Activated T-cell treated with anti-CD3 and anti-CD28 coated beads for 48 hours (primary cell): Measurements from ENCODE around the gene EIF2B2.

Experiments used
- DNase-seq: peaks from one replicate; pipeline ENCODE4 v3.0.0-alpha.2; 2020; ENCODE audit warnings: low read depth

The EIF2B2 gene

DNA sequence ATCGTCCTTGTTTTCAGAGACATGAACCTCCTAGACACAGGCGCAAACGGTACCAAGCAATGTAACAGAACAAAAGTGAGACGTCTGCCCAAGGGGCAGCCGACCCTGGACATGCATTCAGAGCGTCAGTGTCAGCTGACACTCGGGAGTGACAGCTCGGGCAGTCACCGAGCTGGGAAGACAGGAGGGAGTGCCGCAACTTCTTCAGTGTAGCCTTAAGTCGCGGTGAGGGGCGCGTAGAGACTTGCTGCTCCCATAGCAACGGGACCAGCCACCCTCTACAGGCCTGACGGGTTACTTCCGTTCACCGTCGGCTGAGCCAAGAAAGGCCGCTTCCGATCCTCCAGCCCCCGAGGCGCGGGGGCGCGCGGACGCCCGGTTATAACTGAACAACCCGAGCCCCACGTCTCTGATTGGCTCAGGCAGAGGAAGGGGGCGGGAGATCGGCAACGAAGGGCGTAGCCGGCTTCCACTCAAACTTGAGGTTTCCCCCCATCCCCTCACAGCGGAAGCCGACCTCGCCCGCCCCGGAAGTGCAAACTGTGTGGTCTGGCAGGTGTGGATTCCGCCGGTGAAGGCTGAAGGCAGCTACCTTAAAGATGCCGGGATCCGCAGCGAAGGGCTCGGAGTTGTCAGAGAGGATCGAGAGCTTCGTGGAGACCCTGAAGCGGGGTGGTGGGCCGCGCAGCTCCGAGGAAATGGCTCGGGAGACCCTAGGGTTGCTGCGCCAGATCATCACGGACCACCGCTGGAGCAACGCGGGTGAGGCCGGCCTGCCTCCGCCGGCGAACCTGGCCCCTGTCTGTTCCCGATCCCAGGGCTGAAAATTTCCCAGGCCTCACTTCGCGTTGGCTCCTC lies at the start of gene EIF2B2:
Gene EIF2B2 (plus strand): TSS at position 530 of the 858 bp plus-strand sequence. CDS start 70 bp downstream, at position 600.
- peak; percentile 99 for DNase-seq

DNA sequence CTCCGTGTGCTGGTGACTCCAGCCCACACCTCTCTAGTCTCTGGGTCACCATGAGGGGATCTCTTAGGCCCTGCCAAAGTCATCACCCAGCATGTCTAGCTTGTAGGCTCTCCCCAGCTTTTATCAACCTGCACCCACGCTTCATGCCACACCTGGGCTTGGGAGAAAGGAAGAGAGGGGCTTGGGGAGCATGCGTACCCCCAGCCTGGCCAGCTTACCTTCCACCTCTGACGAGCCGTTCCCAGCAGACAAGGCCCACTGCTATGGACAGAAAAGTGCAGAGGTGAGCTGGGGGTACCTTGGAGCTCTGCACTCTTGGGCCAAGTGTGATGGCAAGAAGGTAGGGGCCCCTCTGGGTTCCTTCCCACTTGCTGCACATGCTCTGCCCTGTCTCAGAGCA lies 49.0 kb upstream of the EIF2B2 start:
- DNase-seq, result no peak

DNA sequence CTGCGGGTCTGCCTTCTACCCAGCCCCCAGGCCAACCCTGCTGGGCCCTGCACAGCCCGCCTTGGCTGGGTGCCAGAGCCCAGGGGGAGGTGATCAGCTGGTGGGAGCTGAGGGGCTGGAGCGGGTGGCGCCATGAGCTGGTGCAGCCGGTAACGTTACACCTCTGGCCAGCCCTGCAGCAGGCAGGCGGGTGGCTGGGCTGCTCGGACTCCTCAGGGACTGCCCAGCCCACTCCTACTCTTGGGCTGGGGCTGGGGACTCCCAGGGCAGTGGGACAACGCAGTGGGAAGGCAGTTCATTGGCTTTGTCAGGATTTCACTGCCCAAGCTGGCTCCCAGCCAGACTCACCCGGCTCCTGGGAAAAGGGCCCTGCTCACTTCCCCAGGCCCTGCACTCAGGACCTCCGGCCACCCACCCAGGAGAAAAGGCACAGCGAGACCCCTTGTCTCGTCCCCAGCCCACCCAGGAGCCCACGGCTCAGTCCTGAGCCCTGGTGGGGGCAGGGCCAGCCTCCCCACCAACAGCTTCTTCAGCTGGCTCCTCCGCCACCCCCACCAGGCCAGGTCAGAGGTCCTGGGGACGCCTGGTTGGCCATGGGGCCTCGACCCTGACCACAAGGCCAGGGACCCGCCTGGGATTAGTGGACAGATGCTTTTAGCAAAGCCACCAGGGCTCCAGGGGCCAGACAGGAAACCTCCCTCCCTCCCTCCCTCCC lies 48.3 kb upstream of the EIF2B2 start:
- DNase-seq, result no peak

DNA sequence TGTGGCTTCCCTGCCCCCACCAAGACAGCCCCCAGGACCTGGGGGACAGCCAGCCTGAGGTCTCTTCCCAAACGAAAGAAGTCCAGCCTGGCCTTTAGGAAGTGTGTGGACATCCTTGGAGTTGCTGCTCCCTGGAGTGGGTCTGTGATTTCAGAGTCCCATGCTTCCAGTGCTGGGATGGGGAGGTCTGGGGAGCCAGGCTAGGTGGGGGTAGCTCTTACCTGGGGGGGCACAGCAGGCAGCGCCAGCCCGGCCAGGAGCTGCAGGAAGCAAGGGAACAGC lies 47.8 kb upstream of the EIF2B2 start:
- DNase-seq, result no peak

DNA sequence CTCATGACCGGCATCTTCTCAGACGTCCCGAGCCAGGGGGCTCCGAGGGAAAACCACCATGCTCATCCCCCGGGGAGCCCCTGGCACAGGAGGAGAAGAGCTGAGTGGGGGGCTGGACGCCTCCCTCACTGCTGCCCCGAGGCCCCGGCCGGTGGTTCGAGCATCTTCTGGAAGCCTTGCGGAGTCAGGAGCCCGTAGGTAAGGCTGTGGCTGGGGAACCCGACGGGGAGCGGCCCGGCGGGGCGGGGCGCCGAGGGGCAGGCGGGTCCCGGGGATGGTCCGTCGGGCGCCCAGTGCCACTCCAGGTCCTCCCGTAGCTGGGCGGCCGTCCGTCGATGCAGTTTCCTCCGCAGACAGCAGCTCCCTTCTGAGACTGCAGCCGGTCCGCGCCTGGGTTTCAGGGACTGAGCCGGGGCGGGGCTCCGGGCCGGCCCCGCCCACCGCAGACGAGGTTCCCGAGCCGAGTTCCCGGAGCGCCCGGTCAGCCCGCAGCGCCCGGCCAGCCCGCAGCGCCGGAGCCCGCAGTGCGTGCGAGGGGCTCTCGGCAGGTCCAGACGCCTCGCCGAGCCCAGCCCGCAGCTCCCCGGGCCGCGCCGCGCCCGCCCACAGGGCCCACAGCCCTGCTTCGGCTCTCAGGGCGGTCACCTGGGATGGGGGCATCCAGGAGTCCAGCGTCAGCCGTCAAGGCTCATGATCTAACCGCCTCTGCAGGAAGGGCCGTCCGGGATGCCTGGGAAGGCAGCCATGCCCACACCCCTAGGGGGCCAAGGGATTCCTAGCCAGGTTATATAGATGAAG lies 47.3 kb upstream of the EIF2B2 start, which contains the start of gene PGF:
Gene PGF (minus strand): TSS at position 369 of the 798 bp plus-strand sequence. CDS start 355 bp downstream, at position 14.
- peak; percentile 30 for DNase-seq

DNA sequence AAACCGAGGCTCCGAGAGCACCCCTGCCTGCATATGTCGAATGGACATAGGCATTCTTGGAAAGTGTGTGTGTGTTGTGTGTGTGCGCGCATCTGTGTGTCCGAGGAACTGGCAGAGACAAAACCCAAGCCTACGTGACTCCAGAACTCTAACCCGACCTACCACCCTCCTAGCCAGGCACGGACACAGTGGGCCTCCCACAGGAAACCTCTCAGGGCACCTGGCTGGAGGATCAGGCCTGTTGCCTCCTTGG lies 46.8 kb upstream of the EIF2B2 start:
- no peak for DNase-seq

DNA sequence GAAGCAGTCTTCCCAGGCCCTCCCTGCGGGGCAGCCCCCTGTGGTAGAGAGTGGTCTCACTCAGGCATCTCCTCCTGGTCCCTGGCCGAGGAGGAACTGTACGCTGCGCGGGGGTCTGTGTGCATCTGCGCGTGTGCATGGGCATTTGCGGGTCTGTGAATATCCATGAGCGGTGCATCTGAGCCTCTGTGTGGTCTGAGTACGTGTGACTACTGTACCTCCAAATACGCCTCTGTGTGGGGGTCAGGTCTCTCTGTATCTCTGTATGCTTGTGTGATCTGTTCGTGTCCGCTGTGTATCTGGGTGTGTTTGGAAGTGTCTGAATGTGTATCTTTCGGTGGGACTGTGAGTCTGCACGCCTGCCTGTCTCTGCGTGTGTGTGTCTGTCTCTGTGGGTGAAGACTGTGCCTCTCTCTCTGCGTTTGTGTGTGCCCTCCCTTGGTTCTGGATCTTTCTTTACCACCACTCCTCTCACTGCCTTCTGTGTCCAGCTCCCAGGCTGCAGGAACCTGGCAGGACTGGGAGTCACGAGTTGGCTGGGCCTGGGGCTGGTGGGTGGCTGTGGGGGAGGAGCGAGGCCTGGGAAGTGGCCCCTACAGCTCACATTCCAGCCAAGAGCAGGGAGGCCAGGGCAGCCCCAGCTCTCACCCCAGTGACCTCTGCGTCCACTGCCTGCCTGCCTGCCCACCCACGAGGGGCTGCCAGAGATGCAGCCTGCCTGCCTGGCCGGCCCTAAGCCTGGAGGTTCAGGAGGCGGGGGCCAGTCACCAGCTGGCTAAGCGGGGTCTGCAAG lies 46.2 kb upstream of the EIF2B2 start:
- DNase-seq, result no peak

DNA sequence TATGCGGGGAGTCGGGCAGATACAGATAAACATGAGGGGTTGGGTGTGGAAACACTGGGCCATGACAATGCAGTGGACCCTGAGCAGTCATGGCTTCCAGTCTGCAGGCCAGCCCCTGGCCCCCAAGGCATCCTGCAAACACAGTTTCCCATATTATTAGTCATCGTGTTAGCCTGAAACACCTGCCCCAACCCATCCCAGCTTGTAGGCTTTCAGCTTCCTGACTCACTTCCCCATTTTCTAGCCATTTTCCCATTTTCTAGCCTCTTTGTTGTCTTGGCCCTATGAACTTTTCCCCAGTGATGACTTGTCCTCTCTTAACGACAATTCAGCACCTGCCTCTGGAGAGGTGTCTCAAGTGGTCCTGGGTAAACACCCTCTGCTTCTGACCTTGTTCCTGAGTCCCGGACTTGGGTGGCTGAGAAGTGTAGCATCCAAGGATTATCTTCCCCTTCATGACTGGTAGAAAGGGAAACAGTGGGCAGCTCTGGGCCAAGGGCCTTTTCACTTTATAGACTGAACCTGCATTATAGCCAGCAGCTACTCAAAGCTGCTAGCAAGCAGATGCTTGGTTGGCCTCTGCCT lies 43.0 kb upstream of the EIF2B2 start:
- DNase-seq, result no peak

DNA sequence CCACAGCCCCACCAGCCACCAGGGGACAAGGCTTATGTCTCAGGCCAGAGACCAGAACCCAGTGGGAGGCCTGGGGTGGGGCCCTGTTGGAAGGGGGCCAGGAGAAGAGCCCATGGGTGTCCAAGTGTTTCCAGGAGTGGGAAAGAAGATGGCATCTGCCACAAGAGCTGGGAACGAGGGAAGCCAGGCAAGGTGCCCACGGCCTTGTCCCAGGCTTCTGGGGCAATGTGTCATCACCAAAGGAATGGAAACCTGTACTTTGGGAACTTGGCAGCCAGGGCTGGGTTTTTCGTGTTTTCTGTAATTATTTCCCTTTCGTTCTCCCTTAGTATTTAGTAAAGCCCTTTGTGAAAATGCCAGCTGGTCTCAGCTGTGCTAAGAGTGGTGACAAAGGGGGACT lies 42.0 kb upstream of the EIF2B2 start:
- DNase-seq, result no peak

DNA sequence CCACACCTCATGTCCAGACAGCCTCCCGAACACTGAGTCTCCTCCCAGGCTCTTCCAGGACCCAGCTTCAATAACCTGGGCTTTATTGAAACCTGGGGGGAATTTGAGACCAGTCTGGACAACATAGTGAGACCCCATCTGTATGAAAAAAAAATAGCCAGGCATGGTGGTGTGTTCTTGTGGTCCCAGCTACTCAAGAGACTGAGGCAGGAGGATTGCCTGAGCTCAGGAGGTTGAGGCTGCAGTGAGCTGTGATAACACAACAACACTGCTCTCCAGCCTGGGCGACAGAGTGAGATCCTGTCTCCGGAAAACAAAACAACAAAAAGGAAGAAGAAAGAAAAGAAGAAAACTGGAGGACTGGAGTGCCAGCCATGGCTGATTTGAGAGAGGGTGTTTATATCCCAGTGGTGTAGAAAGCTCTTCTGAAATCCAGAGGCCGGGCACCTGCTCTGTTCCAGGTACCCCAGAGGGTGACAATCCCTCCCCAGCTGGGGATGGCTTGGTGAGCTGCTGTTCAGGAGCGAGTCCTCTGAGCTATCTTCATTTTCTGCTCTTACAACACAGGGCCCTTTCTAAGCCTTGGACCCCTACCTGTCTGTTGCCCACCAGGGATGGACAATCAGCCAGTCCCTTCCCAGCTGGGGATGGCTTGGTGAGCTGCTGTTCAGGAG lies 41.3 kb upstream of the EIF2B2 start:
- no peak for DNase-seq

DNA sequence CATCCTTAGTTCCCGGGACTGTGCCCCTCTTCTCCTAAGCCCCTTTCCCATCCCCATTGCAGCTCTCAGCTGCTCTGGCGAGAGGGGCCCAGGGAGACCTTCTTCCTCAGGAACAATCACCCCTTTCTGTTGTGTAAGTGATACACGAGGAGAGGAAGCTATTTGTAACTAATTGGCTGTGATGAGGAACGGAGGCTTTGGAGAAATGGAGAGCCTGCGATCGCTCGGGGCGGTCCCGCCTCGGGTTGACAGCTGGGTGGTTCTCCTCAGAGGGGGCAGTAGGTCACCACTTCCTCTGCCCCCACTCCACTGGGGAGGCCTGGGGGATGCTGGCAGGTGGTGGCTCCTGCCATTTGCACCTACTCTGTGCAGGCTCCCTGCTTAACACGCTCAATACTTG lies 40.7 kb upstream of the EIF2B2 start:
- DNase-seq, result no peak

DNA sequence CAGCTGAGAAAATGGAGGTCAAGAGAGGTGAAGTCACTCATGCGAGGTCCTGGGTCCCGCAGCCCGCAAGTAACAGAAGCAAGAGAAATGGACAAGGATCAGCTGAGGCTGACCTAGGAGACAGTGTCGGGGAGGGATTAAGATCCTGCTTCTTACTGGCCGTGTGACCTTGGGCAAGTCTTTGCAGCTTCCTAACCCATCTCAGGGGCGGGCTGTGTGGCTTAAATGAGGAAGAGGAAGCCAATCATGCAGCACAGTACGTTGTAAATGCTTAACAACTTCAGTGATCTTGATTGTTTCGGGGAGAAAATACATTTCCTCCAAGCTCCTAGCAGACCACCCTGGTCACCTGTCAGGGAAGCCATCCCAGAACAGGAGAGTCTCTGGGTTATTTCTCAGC lies 40.2 kb upstream of the EIF2B2 start:
- DNase-seq, result no peak

DNA sequence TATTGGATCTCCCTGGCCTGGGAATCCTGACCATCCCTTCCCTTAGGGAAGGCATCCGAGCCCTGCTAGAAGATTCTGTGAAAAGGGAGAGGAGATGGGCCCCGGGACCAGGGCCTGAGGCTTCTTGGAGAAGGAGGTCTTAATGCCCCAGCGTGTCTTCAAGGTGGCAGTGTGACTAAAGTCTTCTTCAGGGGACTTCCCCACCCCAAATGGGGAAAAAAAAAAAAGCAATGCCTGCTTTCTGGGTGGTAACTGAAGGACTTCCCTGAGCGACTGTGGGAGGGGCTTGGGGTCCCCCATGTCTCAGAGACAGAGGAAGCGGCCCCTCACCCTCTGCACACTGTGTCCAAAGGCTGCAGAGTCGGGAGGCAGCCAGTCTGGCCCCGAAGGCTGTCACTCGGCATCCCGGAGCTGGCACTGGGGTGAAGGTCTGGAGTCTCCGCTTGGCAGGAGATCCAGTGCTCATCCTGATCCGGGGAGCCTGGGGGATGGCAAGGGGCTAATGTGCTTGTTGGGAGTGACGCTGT lies 39.5 kb upstream of the EIF2B2 start:
- no peak for DNase-seq

DNA sequence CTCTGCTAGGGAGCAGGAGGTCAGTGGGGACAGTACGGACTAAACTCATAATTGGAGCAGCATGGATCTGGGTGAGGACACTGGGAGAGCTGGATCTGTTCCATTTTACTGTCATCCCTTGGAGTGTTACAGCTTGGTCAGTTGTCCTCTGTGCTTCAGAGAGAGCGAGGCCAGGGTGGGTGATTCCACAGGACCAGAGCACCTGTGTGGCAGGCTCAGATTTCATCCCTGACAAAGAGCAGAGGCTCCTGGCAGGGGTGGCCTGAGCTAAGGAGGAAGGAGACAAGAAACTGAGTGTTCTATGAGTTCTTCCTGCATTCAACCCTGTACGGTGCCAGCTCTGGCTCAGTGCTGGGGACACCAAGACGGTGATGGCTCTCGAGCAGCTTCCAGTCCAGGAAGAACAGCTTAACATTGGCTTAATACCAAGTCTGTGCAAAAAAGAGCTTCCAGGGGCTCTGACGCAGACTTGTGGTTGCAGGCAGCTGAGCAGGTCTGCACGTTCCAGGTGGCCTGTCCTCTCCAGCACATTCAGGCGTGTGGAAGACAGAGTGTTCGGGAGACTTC lies 38.9 kb upstream of the EIF2B2 start:
- no peak for DNase-seq

DNA sequence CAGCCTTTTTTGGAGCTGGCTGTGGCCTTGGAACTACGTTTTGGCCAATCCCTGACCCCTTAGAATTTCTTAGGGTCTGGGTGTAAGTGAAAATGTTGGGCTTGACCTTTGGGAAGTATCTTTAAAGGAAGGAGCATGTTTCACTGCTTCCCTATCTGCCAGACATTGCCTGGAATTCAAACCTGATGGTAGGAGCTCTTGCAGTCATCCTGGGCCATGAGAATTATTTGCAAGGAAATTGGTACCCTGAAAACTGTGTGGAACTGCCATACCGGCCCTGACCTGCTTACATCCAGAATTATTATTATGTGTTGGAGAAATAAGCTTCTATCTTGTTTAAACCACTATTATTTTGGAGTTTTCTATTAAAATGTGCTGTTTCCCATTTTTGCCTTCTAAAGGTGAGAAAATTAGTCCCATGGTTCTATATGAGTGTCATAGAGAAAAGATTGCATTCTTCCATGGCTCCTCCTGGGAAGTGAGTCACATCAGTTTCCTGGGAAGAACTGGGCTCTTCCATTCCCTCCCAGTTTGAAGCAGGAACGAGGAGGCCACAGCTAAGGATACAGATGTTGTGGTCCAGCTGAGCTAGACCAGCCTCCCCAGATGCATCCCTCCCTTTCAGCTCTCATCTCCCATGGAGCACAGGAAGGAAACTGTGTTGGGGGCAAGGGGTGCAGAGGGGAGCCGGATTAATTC lies 37.8 kb upstream of the EIF2B2 start:
- DNase-seq, result no peak

DNA sequence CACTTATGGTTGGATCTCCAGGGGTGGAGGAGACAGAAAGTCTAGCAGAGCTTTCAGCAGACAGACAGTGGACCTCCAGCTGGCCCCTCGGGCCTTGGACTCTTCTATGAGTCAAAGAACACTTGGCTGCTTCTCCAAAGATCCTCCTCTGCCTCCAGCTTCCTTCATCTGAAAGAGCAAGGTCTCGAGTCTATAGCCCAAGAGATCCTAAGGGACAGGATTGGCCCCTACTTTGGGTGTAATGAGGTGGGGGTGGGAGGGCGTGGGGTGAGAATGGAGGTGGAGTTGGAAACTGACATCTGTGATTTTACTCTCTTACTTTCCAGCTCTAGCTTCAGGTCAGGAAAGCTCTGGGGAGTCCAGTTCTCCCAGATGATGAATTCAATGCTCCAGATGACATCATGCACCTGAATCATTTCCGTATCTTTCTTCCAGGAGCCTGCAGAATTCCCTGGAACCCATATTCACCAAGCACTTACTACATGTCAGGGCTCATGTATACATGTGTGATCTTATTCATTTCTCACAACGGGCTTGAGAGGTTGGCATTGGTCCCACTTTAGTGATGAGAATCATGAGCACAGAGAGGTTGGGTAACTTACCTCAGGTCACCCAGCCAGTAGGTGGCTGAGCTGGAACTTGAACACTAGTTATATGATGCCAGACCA lies 37.1 kb upstream of the EIF2B2 start:
- DNase-seq, result no peak

DNA sequence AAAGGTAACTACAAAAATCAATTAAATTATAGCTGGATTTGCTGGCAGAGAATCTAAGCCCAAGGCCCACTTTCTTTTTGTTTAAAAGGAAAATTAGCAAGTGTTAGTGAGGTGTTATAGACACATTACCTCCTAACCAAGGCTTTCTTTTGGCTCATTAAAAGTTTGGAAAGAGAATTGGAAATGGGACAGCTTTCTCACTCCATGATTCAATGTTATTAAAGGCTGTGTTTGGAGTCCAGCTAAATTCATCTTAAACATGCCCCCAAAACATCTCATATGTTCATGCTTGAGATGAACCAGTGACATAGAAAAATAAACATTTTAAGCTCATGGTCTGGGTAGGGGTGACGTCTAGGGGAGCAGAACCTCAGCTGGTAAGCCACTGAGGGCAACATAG lies 33.9 kb upstream of the EIF2B2 start:
- DNase-seq, result no peak

DNA sequence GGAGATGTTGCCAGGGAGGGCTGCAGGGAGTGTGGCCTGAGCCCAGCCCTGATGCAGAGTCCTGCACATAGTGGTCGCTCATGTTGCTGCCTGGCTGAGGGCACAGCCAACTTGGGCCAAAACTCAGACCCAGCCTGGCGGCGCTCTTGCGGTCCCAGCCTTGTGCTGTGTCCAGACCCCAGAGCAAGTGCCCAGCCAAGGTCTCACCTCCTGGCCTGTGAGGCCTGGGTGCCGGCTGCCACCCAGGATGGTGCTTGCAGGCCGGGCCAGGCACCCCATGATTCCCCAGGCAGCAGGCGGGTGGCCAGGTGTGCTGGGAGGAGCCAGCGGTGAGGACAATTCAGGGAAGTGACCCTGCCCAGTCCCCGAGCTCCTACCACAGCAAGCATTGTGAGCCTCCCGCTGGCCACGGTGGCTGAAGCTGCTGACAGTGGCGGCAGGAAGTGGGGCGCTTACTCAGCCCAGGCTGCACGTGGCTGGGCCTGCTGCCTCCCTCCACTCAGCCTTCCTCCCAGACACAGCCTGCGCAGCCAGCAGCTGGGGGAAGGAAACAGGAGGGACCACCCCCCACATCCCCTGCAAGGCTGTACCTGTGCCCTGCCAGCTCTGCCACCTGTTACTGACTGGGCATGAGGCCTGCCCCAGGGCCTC lies 29.6 kb upstream of the EIF2B2 start:
- DNase-seq, result peak; percentile 27

DNA sequence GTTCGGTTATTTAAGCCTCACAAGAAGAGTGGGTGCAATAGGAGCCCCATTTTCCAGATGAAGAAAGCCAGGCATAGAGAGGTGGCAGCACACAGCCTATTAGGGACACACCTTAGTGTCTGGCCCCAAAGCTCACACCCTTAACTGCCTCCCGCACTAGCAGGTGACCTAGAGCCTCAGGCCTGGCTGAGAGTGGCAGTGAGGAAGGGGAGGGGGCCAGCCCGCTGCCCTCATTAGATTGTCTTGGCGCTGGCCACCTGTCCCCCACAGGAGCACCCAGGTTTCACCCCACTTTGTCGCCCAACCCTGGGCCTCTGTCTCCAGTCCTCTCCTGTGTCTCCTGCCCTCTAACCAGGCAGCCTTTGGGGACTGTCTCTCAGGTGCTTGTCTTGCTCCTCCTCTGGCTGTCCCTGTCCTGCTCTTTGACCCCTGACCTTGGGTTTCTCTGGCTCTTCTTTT lies 28.8 kb upstream of the EIF2B2 start:
- no peak for DNase-seq
